Duodenal mucosa (tissue), 2 donors: ENCODE data around the gene TTLL1.

Source experiments
- H3K27ac ChIP-seq: one replicate; pipeline ENCODE4 v1.7.0; 2013; ENCODE audit warnings: low read depth, low read length
- H3K27me3 ChIP-seq, 2 donors: one replicate each; pipeline ENCODE4 v1.7.0; 2013; ENCODE audit warnings: low read length in 2 of 2, control low read depth in 1 of 2; ENCODE audit not compliant: insufficient read depth in 2 of 2, control insufficient read depth in 1 of 2
- H3K36me3 ChIP-seq, 2 donors: one replicate each; pipeline ENCODE4 v1.7.0; 2013; ENCODE audit warnings: low read length in 2 of 2, control low read depth in 1 of 2; ENCODE audit not compliant: insufficient read depth in 2 of 2, control insufficient read depth in 1 of 2
- H3K4me1 ChIP-seq, 2 donors: one replicate each; pipeline ENCODE4 v1.7.0; 2013; ENCODE audit warnings: low read length in 2 of 2, control low read depth in 1 of 2; ENCODE audit not compliant: insufficient read depth in 2 of 2, control insufficient read depth in 1 of 2
- H3K4me3 ChIP-seq, 2 donors: one replicate each; pipeline ENCODE4 v1.7.0; 2013; ENCODE audit warnings: low read length in 2 of 2, low read depth in 1 of 2
- H3K9ac ChIP-seq, 2 donors: one replicate each; pipeline ENCODE4 v1.7.0; 2013; ENCODE audit warnings: low read length in 2 of 2, low read depth in 1 of 2
- H3K9me3 ChIP-seq, 2 donors: one replicate each; pipeline ENCODE4 v1.7.0; 2013; ENCODE audit warnings: low read length in 2 of 2, control low read depth in 1 of 2; ENCODE audit not compliant: control insufficient read depth in 1 of 2

TTLL1 gene

DNA sequence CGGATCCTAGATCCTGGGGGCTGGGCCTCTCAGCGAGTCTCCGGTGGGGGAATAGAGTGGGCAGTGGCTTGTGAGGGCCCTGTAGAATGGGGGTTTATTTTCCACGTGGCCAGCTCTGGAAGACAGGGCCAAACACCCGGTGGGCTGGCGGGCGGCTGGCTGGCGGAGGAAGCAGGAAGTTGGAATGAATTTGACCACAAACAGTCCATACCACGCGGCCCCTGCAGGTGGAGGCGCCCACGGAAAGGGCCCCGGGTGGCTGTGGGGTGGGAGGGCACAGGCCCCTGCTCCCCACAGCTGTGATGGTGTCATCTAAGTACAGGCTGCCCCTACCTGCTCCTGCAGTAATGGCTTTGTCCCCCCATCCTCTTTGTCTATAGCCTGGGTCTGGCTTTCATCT lies 38.9 kb upstream of the TTLL1 start:
- H3K27ac ChIP-seq, result peak overlapping the region; percentile 62

GRCh38 chr22:43127166-43127908 lies 38.1 kb upstream of the TTLL1 start:
- H3K9ac ChIP-seq, result peak overlapping the region; percentile 47 to 66
- peaks cover 6 to 14% of the 10 kb centered on the region in 2 donors for H3K36me3 ChIP-seq
- H3K27ac ChIP-seq, result peak overlapping the region; percentile 62
- H3K9me3 ChIP-seq, result no peaks in the 10 kb centered on the region
- peak overlapping the region; percentile 32 to 56 for H3K4me3 ChIP-seq
- H3K4me1 ChIP-seq, result peaks cover 44 to 49% of the 10 kb centered on the region in 2 donors
- no peaks in the 10 kb centered on the region for H3K27me3 ChIP-seq

More for the DNA sequence above, 38.9 kb upstream of the TTLL1 start:
- Histone ChIP-seq H3K36me3 (peaks cover 7 to 21% of the 10 kb centered on the region in 2 donors), H3K4me3 (peak overlapping the region; percentile 32 to 56), H3K27me3 (no peaks in the 10 kb centered on the region), H3K9ac (peak overlapping the region; percentile 47 to 66), H3K4me1 (peaks cover 37 to 42% of the 10 kb centered on the region in 2 donors), H3K9me3 (no peaks in the 10 kb centered on the region)

- Histone ChIP-seq H3K36me3 (peaks cover 2 to 7% of the 10 kb centered on the region in 2 donors), H3K27ac (no peak overlapping the region), H3K9ac (peak overlapping the region in 1 of 2 donors; percentile 21), H3K4me3 (no peak overlapping the region), H3K9me3 (no peaks in the 10 kb centered on the region), H3K4me1 (peaks cover 51 to 55% of the 10 kb centered on the region in 2 donors), H3K27me3 (no peaks in the 10 kb centered on the region)
Measured at GRCh38 chr22:43126501-43127165, 37.4 kb upstream of the TTLL1 start.

GRCh38 chr22:43118953-43119458 lies 29.8 kb upstream of the TTLL1 start:
- Histone ChIP-seq H3K4me3 (peak overlapping the region in 1 of 2 donors; percentile 16), H3K36me3 (no peaks in the 10 kb centered on the region), H3K27me3 (no peaks in the 10 kb centered on the region), H3K9ac (peak overlapping the region in 1 of 2 donors; percentile 27), H3K4me1 (peaks cover 44 to 51% of the 10 kb centered on the region in 2 donors), H3K27ac (no peak overlapping the region), H3K9me3 (no peaks in the 10 kb centered on the region)

DNA sequence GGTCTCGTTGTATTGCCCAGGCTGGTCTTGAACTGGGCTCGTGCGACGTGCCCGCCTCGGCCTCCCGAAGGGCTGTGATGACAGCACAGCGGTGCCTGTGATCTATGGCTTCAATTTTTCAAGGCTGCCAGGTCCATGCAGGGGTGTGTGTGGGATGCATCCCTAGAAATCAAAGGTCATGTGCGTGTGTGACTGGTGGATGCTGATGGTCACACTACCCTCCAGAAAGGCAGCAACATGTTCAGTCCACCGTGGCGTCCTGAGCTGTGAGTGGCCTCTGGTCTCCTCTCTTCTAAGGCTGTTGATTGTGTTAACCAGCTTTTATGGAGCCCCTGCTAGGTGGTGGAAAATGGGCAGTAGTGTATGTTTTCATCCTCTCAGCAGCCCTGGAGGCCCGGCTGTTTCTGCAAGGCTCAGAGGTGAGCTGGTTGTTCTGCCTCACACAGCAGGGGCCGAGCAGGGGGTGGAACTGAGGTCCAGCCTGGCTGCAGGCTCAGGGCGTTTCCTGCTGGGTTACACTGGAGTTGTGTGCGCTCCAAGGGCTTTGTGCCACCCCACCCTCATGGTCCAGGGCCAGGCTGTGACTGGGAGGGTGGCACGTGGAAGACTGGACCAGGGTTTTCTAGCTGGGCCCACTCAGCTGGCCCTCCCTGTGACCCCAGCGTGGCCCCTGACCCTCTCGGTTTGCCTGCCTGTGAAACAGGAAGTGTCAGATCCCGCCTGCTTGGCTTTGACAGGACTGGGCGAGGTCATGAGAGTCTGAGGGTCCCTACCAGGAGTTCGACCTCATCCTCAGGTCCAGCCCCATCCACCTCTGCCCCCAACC lies 29.0 kb upstream of the TTLL1 start:
- Histone ChIP-seq H3K27me3 (no peaks in the 10 kb centered on the region), H3K27ac (no peak overlapping the region), H3K9me3 (no peaks in the 10 kb centered on the region), H3K4me3 (peak overlapping the region in 1 of 2 donors; percentile 16), H3K36me3 (no peaks in the 10 kb centered on the region), H3K9ac (peak overlapping the region in 1 of 2 donors; percentile 27), H3K4me1 (peaks cover 49 to 51% of the 10 kb centered on the region in 2 donors)

- Histone ChIP-seq H3K27ac (no peak overlapping the region), H3K4me3 (no peak overlapping the region), H3K27me3 (peaks cover 0 to 2% of the 10 kb centered on the region in 2 donors), H3K36me3 (no peaks in the 10 kb centered on the region), H3K9me3 (no peaks in the 10 kb centered on the region), H3K9ac (no peak overlapping the region), H3K4me1 (peaks cover 39 to 40% of the 10 kb centered on the region in 2 donors)
Measured at GRCh38 chr22:43116932-43117331, 27.7 kb upstream of the TTLL1 start.

DNA sequence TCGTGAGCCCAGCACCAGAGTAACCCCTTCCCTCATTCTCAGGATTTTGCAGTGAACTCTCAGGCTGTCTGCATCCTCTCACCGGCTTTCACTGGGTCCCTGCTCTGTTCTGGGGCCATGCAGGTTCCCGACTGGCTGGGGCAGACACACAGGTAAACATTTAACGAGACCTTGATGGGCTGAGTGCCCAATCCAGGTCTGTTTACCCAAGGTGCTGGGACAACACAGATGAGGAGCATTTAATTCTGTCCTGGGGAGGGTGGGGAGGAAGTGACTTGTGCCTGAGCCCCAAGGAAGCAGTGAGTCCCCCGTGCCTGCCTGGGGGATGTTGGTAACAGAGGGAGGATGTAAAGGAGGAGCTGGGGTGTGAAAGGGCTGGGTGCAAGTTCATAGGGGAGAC lies 25.8 kb upstream of the TTLL1 start:
- peaks cover 4 to 6% of the 10 kb centered on the region in 2 donors for H3K27me3 ChIP-seq
- H3K4me3 ChIP-seq, result no peak overlapping the region
- H3K9ac ChIP-seq, result no peak overlapping the region
- no peaks in the 10 kb centered on the region for H3K36me3 ChIP-seq
- H3K4me1 ChIP-seq, result peaks cover 41% of the 10 kb centered on the region in 2 donors
- H3K27ac ChIP-seq, result no peak overlapping the region
- H3K9me3 ChIP-seq, result no peaks in the 10 kb centered on the region

DNA sequence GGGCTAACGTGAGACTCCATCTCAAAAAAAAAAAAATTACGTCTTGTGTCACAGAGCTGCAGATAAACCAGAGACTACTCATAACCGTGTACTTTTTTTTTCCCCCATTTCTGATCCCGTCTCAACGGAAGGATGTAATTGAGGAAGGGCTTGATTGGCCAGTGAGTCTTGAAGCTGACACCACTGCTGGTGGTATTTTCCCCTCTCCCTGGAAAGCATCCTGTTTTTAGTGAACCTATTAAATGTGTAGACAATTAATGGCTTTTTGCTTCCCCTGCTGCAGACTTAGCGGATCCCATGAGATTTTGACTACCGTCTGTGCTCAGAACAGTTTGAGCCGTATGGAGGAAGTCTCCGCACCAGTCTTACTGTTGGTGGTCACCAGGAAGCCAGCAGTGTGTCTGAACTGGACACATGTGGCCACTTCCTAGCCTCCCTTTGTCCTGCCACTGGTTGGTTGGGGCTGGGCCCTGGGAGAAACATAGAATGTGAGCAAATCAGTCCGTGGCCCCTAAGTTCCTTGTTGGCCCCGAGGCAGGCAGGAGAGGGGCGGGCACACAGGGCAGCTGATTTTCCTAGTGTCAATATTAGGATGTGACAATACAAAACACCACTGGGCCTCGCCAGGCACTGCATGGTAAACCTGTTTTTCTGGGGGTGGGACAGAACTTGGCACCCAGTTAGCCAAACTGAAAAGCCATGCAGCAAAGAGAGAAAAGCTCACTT lies 24.5 kb upstream of the TTLL1 start:
- H3K4me1 ChIP-seq, result peaks cover 31 to 34% of the 10 kb centered on the region in 2 donors
- no peaks in the 10 kb centered on the region for H3K36me3 ChIP-seq
- no peak overlapping the region for H3K9ac ChIP-seq
- H3K4me3 ChIP-seq, result no peak overlapping the region
- H3K27me3 ChIP-seq, result peaks cover 4 to 6% of the 10 kb centered on the region in 2 donors
- no peak overlapping the region for H3K27ac ChIP-seq
- H3K9me3 ChIP-seq, result no peaks in the 10 kb centered on the region

DNA sequence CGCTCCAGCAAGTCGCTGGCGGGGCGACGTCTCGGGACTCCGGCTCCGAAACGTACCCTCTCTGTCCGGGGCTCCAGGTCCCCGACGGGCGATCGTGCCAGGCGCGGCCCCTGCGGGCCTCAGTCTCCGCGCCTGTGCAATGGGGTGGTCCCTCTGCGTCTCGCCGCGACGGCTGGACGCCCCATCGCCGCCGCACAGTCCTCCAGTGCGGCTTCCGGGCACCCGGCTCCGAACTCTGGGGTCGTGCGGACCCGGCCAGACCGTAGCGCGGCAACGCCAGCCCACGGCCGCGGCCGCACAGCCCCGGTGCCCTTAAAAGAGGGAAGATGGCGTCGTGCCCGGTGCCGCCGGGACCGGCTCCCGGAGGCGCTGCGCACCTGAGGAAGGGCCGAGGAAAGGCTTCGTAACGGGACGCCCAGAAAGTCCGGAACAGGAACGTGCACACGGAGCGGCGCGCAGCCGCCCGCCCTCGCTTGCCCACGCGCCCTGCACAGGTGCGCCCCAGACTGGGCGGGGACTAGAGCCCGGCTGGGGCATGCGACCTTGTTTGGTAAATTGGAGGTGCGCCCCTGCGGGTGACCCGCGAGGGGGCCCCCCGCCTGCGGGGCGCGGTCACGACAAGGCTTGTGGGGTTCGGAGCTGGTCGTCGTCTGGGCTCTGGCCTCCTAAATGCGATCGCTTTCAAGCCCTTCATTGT lies 21.9 kb upstream of the TTLL1 start:
- Histone ChIP-seq H3K27me3 (peaks cover 4 to 6% of the 10 kb centered on the region in 2 donors), H3K36me3 (no peaks in the 10 kb centered on the region), H3K4me1 (peaks cover 20 to 27% of the 10 kb centered on the region in 2 donors), H3K9me3 (no peaks in the 10 kb centered on the region), H3K27ac (no peak overlapping the region), H3K9ac (peak overlapping the region; percentile 44 to 70), H3K4me3 (peak overlapping the region; percentile 62 to 74)
